GM12891 (cell line): ENCODE measurements around the gene TEAD3.
A peak's percentile ranks its signal among the peaks of the same experiment; 100 is the strongest.

Experiments used
- DNase-seq: peaks from one replicate; pipeline ENCODE4 v3.0.0; 2011; ENCODE audit warnings: low spot score; ENCODE audit not compliant: insufficient read length
- FAIRE-seq: peaks from 2 replicates; lab custom pipeline; 2011; peaks lifted over from hg19 to GRCh38; lab: Jason Lieb, UNC
- PAX5 ChIP-seq: IDR thresholded peaks from 2 replicates; pipeline ENCODE4 v1.6.1; 2011; ENCODE audit warnings: low read length, moderate library complexity, mild to moderate bottlenecking; ENCODE audit not compliant: insufficient read depth, severe bottlenecking
- POLR2A ChIP-seq: IDR thresholded peaks from 2 replicates; pipeline ENCODE4 v1.6.1; 2011; ENCODE audit warnings: low read depth, low read length, control low read depth
- POLR2AphosphoS5 ChIP-seq: IDR thresholded peaks from 2 replicates; pipeline ENCODE4 v1.6.1; 2011; ENCODE audit warnings: low read depth, low read length, control low read depth
- POU2F2 ChIP-seq: IDR thresholded peaks from 2 replicates; pipeline ENCODE4 v1.6.1; 2011; ENCODE audit warnings: low read depth, mild to moderate bottlenecking, control low read depth, low read length, moderate library complexity
- SPI1 ChIP-seq: IDR thresholded peaks from 2 replicates; pipeline ENCODE4 v1.6.1; 2011; ENCODE audit warnings: low read depth, low read length, control low read depth
- TAF1 ChIP-seq: IDR thresholded peaks from 2 replicates; pipeline ENCODE4 v1.6.1; 2011; ENCODE audit warnings: low read depth, low read length, control low read depth

Gene TEAD3

GRCh38 chr6:35503534-35503933, 6.7 kb upstream of the TEAD3 start:
- no peak for FAIRE-seq
- DNase-seq = no peak
- TF ChIP-seq POLR2AphosphoS5 (no peak), TAF1 (no peak), POLR2A (no peak), POU2F2 (no peak), PAX5 (no peak), SPI1 (no peak)

- DNase-seq = no peak
- TF ChIP-seq PAX5 (no peak), TAF1 (no peak), POLR2AphosphoS5 (no peak), POLR2A (no peak), SPI1 (no peak), POU2F2 (no peak)
- FAIRE-seq = no peak
Measured at GRCh38 chr6:35501784-35502183, 4.9 kb upstream of the TEAD3 start.

- FAIRE-seq (no peak), DNase-seq (no peak)
Measured at GRCh38 chr6:35500782-35501181, 3.9 kb upstream of the TEAD3 start.

GRCh38 chr6:35499372-35499771, 2.5 kb upstream of the TEAD3 start:
- DNase-seq (no peak), FAIRE-seq (no peak)
- TF ChIP-seq PAX5 = no peak
- TF ChIP-seq POU2F2 = no peak
- TF ChIP-seq SPI1 = no peak
- no peak for TF ChIP-seq POLR2AphosphoS5
- no peak for TF ChIP-seq POLR2A
- no peak for TF ChIP-seq TAF1

More at GRCh38 chr6:35500782-35501181, 3.9 kb upstream of the TEAD3 start:
- TF ChIP-seq TAF1 (no peak), SPI1 (no peak), POLR2A (no peak), PAX5 (no peak), POU2F2 (no peak), POLR2AphosphoS5 (no peak)

- no peak for DNase-seq
- TF ChIP-seq POU2F2 (no peak), POLR2A (no peak), PAX5 (no peak), SPI1 (no peak), POLR2AphosphoS5 (no peak), TAF1 (no peak)
- FAIRE-seq = no peak
Measured at GRCh38 chr6:35498422-35499067, 1.7 kb upstream of the TEAD3 start.

GRCh38 chr6:35497571-35498421, 917 bp upstream of the TEAD3 start:
- peak; percentile 57 for DNase-seq
- no peak for FAIRE-seq
- no peak for TF ChIP-seq SPI1
- no peak for TF ChIP-seq TAF1
- no peak for TF ChIP-seq POU2F2
- TF ChIP-seq POLR2A = no peak
- TF ChIP-seq POLR2AphosphoS5 = no peak
- TF ChIP-seq PAX5 = no peak

- DNase-seq = no peak
- no peak for FAIRE-seq
- TF ChIP-seq TAF1 (no peak), POLR2A (no peak), PAX5 (no peak), POLR2AphosphoS5 (no peak), SPI1 (no peak), POU2F2 (no peak)
Measured at GRCh38 chr6:35496036-35496840, 641 bp downstream of the TEAD3 start.

- FAIRE-seq = no peak
- no peak for TF ChIP-seq POLR2A
- TF ChIP-seq POU2F2 = no peak
- no peak for TF ChIP-seq SPI1
- no peak for DNase-seq
Measured at GRCh38 chr6:35495258-35496035, 1.4 kb downstream of the TEAD3 start.
